H9 (cell line): ENCODE measurements around the gene USP21. TPM values are rescaled to one million over a fixed set of nuclear protein-coding genes. Genes with fewer than 3 reads are reported as not detected.

Experiments used
- DNase-seq: peaks from one replicate; pipeline ENCODE4 v3.0.0-alpha.2; 2017
- H2AFZ ChIP-seq: one replicate; pipeline ENCODE4 v1.6.1; 2013; ENCODE audit warnings: mild to moderate bottlenecking, low read length, control low read depth, moderate library complexity
- H2AK5ac ChIP-seq: 2 replicates; pipeline ENCODE4 v1.6.1; 2013; ENCODE audit warnings: low read length, control low read depth, mixed read lengths; ENCODE audit not compliant: insufficient read length
- H2BK120ac ChIP-seq: one replicate; pipeline ENCODE4 v1.6.1; 2013; ENCODE audit warnings: low read depth, mild to moderate bottlenecking, low read length, control low read depth, inconsistent platforms; ENCODE audit not compliant: poor library complexity, severe bottlenecking
- H2BK12ac ChIP-seq: 2 replicates; pipeline ENCODE4 v1.6.1; 2013; ENCODE audit warnings: low read length, control low read depth, mixed read lengths, low read depth; ENCODE audit not compliant: insufficient read length
- H2BK15ac ChIP-seq: 2 replicates; pipeline ENCODE4 v1.6.1; 2013; ENCODE audit warnings: low read depth, low read length, control low read depth
- H2BK20ac ChIP-seq: one replicate; pipeline ENCODE4 v1.6.1; 2013; ENCODE audit warnings: low read depth, mild to moderate bottlenecking, low read length, control low read depth, inconsistent platforms; ENCODE audit not compliant: poor library complexity, severe bottlenecking
- H2BK5ac ChIP-seq: 2 replicates; pipeline ENCODE4 v1.6.1; 2013; ENCODE audit warnings: low read length, control low read depth, mixed read lengths; ENCODE audit not compliant: insufficient read length
- H3K14ac ChIP-seq: 2 replicates; pipeline ENCODE4 v1.6.1; 2013; ENCODE audit warnings: low read length, control low read depth; ENCODE audit not compliant: insufficient read depth
- H3K18ac ChIP-seq: 2 replicates; pipeline ENCODE4 v1.6.1; 2013; ENCODE audit warnings: low read depth, mild to moderate bottlenecking, mixed read lengths, low read length, control low read depth; ENCODE audit not compliant: insufficient read length
- H3K23ac ChIP-seq: 2 replicates; pipeline ENCODE4 v1.6.1; 2013; ENCODE audit warnings: low read length, control low read depth, mixed read lengths, low read depth; ENCODE audit not compliant: insufficient read length
- H3K23me2 ChIP-seq: 2 replicates; pipeline ENCODE4 v1.6.1; 2013; ENCODE audit warnings: low read depth, mild to moderate bottlenecking, mixed read lengths, low read length, control low read depth; ENCODE audit not compliant: insufficient read length, poor library complexity, severe bottlenecking
- H3K27ac ChIP-seq: 2 replicates; pipeline ENCODE4 v1.5.1; 2013; ENCODE audit warnings: low read length, control low read depth, mixed read lengths, low read depth; ENCODE audit not compliant: insufficient read length
- H3K27me3 ChIP-seq: 2 replicates; pipeline ENCODE4 v1.6.1; 2013; ENCODE audit warnings: low read length, control low read depth, inconsistent platforms; ENCODE audit not compliant: insufficient read depth
- H3K4ac ChIP-seq: 2 replicates; pipeline ENCODE4 v1.6.1; 2013; ENCODE audit warnings: low read depth, mild to moderate bottlenecking, control low read depth, inconsistent platforms, low read length, moderate library complexity
- H3K4me1 ChIP-seq: 2 replicates; pipeline ENCODE4 v1.6.1; 2013; ENCODE audit warnings: low read length, control low read depth, inconsistent platforms; ENCODE audit not compliant: insufficient read depth
- H3K4me2 ChIP-seq: 2 replicates; pipeline ENCODE4 v1.6.1; 2013; ENCODE audit warnings: low read length, control low read depth, mixed read lengths; ENCODE audit not compliant: insufficient read length, insufficient read depth
- H3K56ac ChIP-seq: 2 replicates; pipeline ENCODE4 v1.6.1; 2013; ENCODE audit warnings: low read depth, mild to moderate bottlenecking, mixed read lengths, low read length, control low read depth; ENCODE audit not compliant: insufficient read length
- H3K79me1 ChIP-seq: 2 replicates; pipeline ENCODE4 v1.6.1; 2013; ENCODE audit warnings: low read depth, mild to moderate bottlenecking, moderate library complexity, low read length, control low read depth, inconsistent platforms; ENCODE audit not compliant: insufficient read depth, poor library complexity, severe bottlenecking
- H3K79me2 ChIP-seq: 2 replicates; pipeline ENCODE4 v1.6.1; 2013; ENCODE audit warnings: low read length, control low read depth, inconsistent platforms; ENCODE audit not compliant: insufficient read depth
- H3K9ac ChIP-seq: 2 replicates; pipeline ENCODE4 v1.6.1; 2013; ENCODE audit warnings: low read length, control low read depth, mixed read lengths; ENCODE audit not compliant: insufficient read length; ENCODE audit errors: extremely low read depth
- H3K9me3 ChIP-seq: one replicate; pipeline ENCODE4 v1.6.1; 2013; ENCODE audit warnings: low read depth, low read length, inconsistent platforms; ENCODE audit not compliant: control insufficient read depth
- H3T11ph ChIP-seq: one replicate; pipeline ENCODE4 v1.6.1; 2013; ENCODE audit warnings: mild to moderate bottlenecking, low read length, control low read depth, inconsistent platforms
- H4K20me1 ChIP-seq: one replicate; pipeline ENCODE4 v1.6.1; 2013; ENCODE audit not compliant: control insufficient read depth, insufficient read length, insufficient read depth
- H4K5ac ChIP-seq: 2 replicates; pipeline ENCODE4 v1.6.1; 2013; ENCODE audit warnings: low read depth, mild to moderate bottlenecking, mixed read lengths, low read length, control low read depth; ENCODE audit not compliant: insufficient read length
- H4K8ac ChIP-seq: replicated peaks from 2 replicates; pipeline ENCODE4 v1.6.1; 2013; ENCODE audit warnings: low read length, control low read depth, mixed read lengths, low read depth; ENCODE audit not compliant: insufficient read length
- H4K91ac ChIP-seq: 2 replicates; pipeline ENCODE4 v1.6.1; 2013; ENCODE audit warnings: low read depth, mild to moderate bottlenecking, moderate library complexity, mixed read lengths, low read length, control low read depth; ENCODE audit not compliant: insufficient read length
- H3K27ac Mint-ChIP-seq, 3 experiments: 2 replicates in 2 of 3; 3 replicates in 1 of 3; pipeline ENCODE4 v1.8.0; 2020 to 2021; ENCODE audit warnings: mixed read lengths in 3 of 3, mild to moderate bottlenecking in 1 of 3, moderate library complexity in 1 of 3
- H3K27me3 Mint-ChIP-seq: 2 replicates; pipeline ENCODE4 v1.8.0; 2021; ENCODE audit warnings: low read depth, mild to moderate bottlenecking, moderate library complexity, mixed read lengths
- H3K36me3 Mint-ChIP-seq, 3 experiments: 2 replicates in 2 of 3; 3 replicates in 1 of 3; pipeline ENCODE4 v1.8.0; 2020 to 2021; ENCODE audit warnings: low read depth in 3 of 3, mixed read lengths in 3 of 3; ENCODE audit not compliant: insufficient read depth in 1 of 3
- H3K4me1 Mint-ChIP-seq, 2 experiments: 2 replicates each; pipeline ENCODE4 v1.8.0; 2020; ENCODE audit warnings: mixed read lengths in 2 of 2
- H3K4me3 Mint-ChIP-seq, 2 experiments: 2 replicates in 1 of 2; 3 replicates in 1 of 2; pipeline ENCODE4 v1.8.0; 2020 to 2021; ENCODE audit warnings: mild to moderate bottlenecking in 2 of 2, mixed read lengths in 2 of 2, moderate library complexity in 1 of 2
- H3K9me3 Mint-ChIP-seq, 2 experiments: 2 replicates in 1 of 2; 3 replicates in 1 of 2; pipeline ENCODE4 v1.8.0; 2020; ENCODE audit warnings: mild to moderate bottlenecking in 2 of 2, mixed read lengths in 2 of 2, moderate library complexity in 1 of 2
- WGBS: extraction: QIAGEN DNeasy Blood & Tissue Kit; methylation state at CpG from one replicate; pipeline ENCODE4 v1.1.7; 2013; ENCODE audit warnings: missing lambda C conversion rate, low lambda C conversion rate, mixed read lengths; ENCODE audit not compliant: insufficient read length; ENCODE audit errors: extremely low coverage; 5-methylcytosine and 5-hydroxymethylcytosine counted together
- total RNA-seq: library from RNA; stranded (reverse); gene quantifications from 2 replicates; pipeline ENCODE4 v1.2.1, GENCODE V29; 2021
- TF ChIP-seq, protein P1 (sequence below): fragments of 200-600 bp; sonication (generic); conservative IDR thresholded peaks from 3 replicates; pipeline ENCODE4 v1.8.0; 2021; ENCODE audit warnings: antibody characterized with exemption, mild to moderate bottlenecking

The USP21 gene
- total RNA-seq, 1 experiment from 2014 or later = 17.9 TPM

GRCh38 chr1:161199506-161200139 is 40.3 kb downstream of the USP21 start:
- Histone ChIP-seq H2BK15ac (no peak overlapping the region), H3T11ph (no peak overlapping the region), H3K27me3 (no peaks in the 10 kb centered on the region; the same call in 1 of the 2 replicates), H3K18ac (no peak overlapping the region), H4K8ac (no peak overlapping the region), H3K79me1 (no peaks in the 10 kb centered on the region), H3K23me2 (peaks cover 7% of the 10 kb centered on the region), H3K4me1 (peaks cover 24% of the 10 kb centered on the region), H3K9ac (no peak overlapping the region), H4K5ac (no peak overlapping the region), H3K4ac (no peak overlapping the region), H2BK20ac (no peak overlapping the region), H3K14ac (no peak overlapping the region), H2BK12ac (no peak overlapping the region), H2AK5ac (no peak overlapping the region), H3K4me2 (peak overlapping the region; percentile 27), H2BK120ac (no peak overlapping the region), H2BK5ac (no peak overlapping the region), H3K27ac (no peak overlapping the region), H2AFZ (no peak overlapping the region), H3K9me3 (no peaks in the 10 kb centered on the region), H3K79me2 (no peaks in the 10 kb centered on the region), H3K56ac (no peak overlapping the region), H4K91ac (no peak overlapping the region), H4K20me1 (no peaks in the 10 kb centered on the region), H3K23ac (no peak overlapping the region)
- peak overlapping the region; percentile 86 to 99 (median 91) for H3K27ac Mint-ChIP-seq
- H3K4me3 Mint-ChIP-seq = peak overlapping the region in 1 of 2 experiments; percentile 91; a peak in 3 of 5 replicates
- H3K4me1 Mint-ChIP-seq = peaks cover 57 to 68% of the 10 kb centered on the region in 2 experiments
- H3K36me3 Mint-ChIP-seq = peaks cover 9 to 22% (median 15%) of the 10 kb centered on the region in 3 experiments; a peak in 6 of 7 replicates
- H3K27me3 Mint-ChIP-seq = no peaks in the 10 kb centered on the region
- no CpG with 5 or more reads among the region's 5 CpGs for WGBS
- no peak for DNase-seq
- TF ChIP-seq, protein P1, sequence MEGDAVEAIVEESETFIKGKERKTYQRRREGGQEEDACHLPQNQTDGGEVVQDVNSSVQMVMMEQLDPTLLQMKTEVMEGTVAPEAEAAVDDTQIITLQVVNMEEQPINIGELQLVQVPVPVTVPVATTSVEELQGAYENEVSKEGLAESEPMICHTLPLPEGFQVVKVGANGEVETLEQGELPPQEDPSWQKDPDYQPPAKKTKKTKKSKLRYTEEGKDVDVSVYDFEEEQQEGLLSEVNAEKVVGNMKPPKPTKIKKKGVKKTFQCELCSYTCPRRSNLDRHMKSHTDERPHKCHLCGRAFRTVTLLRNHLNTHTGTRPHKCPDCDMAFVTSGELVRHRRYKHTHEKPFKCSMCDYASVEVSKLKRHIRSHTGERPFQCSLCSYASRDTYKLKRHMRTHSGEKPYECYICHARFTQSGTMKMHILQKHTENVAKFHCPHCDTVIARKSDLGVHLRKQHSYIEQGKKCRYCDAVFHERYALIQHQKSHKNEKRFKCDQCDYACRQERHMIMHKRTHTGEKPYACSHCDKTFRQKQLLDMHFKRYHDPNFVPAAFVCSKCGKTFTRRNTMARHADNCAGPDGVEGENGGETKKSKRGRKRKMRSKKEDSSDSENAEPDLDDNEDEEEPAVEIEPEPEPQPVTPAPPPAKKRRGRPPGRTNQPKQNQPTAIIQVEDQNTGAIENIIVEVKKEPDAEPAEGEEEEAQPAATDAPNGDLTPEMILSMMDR = no peak
- H3K9me3 Mint-ChIP-seq = no peaks in the 10 kb centered on the region; a peak in 1 of 5 replicates
